ENCODE data around the gene RASSF1. TPM values are rescaled to one million over a fixed set of nuclear protein-coding genes. Genes with fewer than 3 reads are reported as not detected.

RASSF1 gene
- total and polyA plus RNA-seq, 2 of the 13 experiments (the other 11 are each of a cell fraction or from before 2014, with no cell fraction given), result 10.2 to 27.5 TPM

- no peak for TF ChIP-seq ZNF460 (CRISPR knock-in tag; IDR thresholded peaks at IDR 0.05; ENCODE audit: borderline replicate concordance)
- TF ChIP-seq ZNF747 (CRISPR knock-in tag; IDR thresholded peaks at IDR 0.05; ENCODE audit: borderline replicate concordance), result peak; percentile 3; the same call in 1 of the 2 replicates
- TF ChIP-seq AHR (CRISPR knock-in tag; IDR thresholded peaks at IDR 0.05), result 0 out of 2 replicates have a peak, but pooled peaks have one; percentile 51
- peak; percentile 42; the same call in 1 of the 2 replicates for TF ChIP-seq ZNF788 (CRISPR knock-in tag; IDR thresholded peaks at IDR 0.05; ENCODE audit: borderline replicate concordance)
- TF ChIP-seq ASH2L (IDR thresholded peaks at IDR 0.05; ENCODE audit: insufficient read length, low read depth, low read length), result peak; percentile 36
- TF ChIP-seq POLR2AphosphoS5 (IDR thresholded peaks at IDR 0.05; ENCODE audit: low read depth, low read length), result peak; percentile 73
- peak; percentile 78; the same call in 1 of the 2 replicates for TF ChIP-seq DMAP1 (CRISPR knock-in tag; IDR thresholded peaks at IDR 0.05)
- TF ChIP-seq SPEN (CRISPR knock-in tag; IDR thresholded peaks at IDR 0.05; ENCODE audit: low read depth), result peak; percentile 89
- TF ChIP-seq DRAP1 (CRISPR knock-in tag; IDR thresholded peaks at IDR 0.05), result peak; percentile 84
- TF ChIP-seq ZNF329 (CRISPR knock-in tag; IDR thresholded peaks at IDR 0.05; ENCODE audit: low read depth), result no peak; the same call in 1 of the 2 replicates
- TF ChIP-seq POGK (CRISPR knock-in tag; conservative IDR thresholded peaks at IDR 0.05), result peak; percentile 91
- no peak; the same call in 1 of the 2 replicates for TF ChIP-seq ZBTB46 (CRISPR knock-in tag; IDR thresholded peaks at IDR 0.05; ENCODE audit: borderline replicate concordance)
- TF ChIP-seq RFXAP (CRISPR knock-in tag; IDR thresholded peaks at IDR 0.05; ENCODE audit: borderline replicate concordance), result 0 out of 2 replicates have a peak, but pooled peaks have one; percentile 19
- TF ChIP-seq FOSL2 (CRISPR knock-in tag; IDR thresholded peaks at IDR 0.05), result peak; percentile 68
- TF ChIP-seq MEIS2 (CRISPR knock-in tag; IDR thresholded peaks at IDR 0.05), result peak; percentile 86; the same call in 1 of the 2 replicates
- 0 out of 2 replicates have a peak, but pooled peaks have one; percentile 22 for TF ChIP-seq CSRNP2 (CRISPR knock-in tag; conservative IDR thresholded peaks at IDR 0.05; ENCODE audit: low read depth)
- TF ChIP-seq DNMT1 (CRISPR knock-in tag; IDR thresholded peaks at IDR 0.05), result peak; percentile 3; the same call in 1 of the 2 replicates
- no peak for TF ChIP-seq FOXP1 (IDR thresholded peaks at IDR 0.05)
- peak; percentile 8; the same call in 1 of the 2 replicates for TF ChIP-seq FOXP1 (CRISPR knock-in tag; IDR thresholded peaks at IDR 0.05)
- TF ChIP-seq NFIB (CRISPR knock-in tag; IDR thresholded peaks at IDR 0.05; ENCODE audit: borderline replicate concordance), result no peak
- TF ChIP-seq ZFP91 (CRISPR knock-in tag; IDR thresholded peaks at IDR 0.05; ENCODE audit: borderline replicate concordance), result peak; percentile 89
- peak; percentile 77 for TF ChIP-seq ZFP36L1 (CRISPR knock-in tag; IDR thresholded peaks at IDR 0.05)
Observed at GRCh38 chr3:50337175-50337861, 3.3 kb downstream of the RASSF1 start (continued).
